Hindlimb muscle (tissue), 1 donor: ENCODE results near the gene TP53I11. TPM values are rescaled to one million over a fixed set of nuclear protein-coding genes. Genes with fewer than 3 reads are reported as not detected.

Source experiments
- DNase-seq: peaks from one replicate; pipeline ENCODE4 v3.0.0-alpha.2; 2013
- polyA plus RNA-seq: library from polyadenylated mRNA; unstranded; fragments of 120-200 nt; gene quantifications from one replicate; pipeline ENCODE4 v1.2.1, GENCODE V29; 2013; ENCODE audit not compliant: insufficient read length

TP53I11 gene
- polyA plus RNA-seq, 1 donor = 38.1 TPM

DNA sequence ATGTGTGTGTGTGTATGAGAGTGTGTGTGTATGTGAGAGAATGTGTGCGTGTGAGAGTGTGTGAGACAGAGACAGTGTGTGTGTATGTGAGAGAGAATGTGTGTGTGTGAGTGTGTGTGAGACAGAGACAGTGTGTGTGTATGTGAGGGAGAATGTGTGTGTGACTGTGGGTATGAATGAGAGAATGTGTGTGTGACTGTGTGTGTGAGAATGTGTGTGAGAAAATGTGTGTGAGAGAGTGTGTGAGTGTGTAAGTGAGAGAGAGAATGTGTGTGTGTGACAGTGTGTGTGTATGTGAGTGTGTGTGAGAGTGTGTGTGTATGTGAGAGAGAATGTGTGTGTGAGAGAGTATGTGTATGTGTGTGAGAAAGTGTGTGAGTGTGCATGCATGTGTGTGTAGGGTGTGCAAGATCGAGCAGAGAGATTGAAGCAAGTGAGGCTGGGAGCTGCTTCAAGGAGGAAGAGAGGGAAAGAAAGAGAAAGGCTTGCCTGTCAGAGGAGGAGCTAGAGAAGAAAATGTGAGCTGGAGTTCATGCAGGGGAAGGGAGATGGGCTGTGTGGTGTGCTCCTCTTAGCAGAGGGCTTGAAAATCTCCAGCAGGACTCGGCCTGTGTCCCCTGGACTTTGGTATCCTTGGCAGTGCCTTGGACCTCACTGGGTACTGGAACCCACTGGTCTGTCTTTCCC lies 27.7 kb upstream of the TP53I11 start:
- no peak for DNase-seq

DNA sequence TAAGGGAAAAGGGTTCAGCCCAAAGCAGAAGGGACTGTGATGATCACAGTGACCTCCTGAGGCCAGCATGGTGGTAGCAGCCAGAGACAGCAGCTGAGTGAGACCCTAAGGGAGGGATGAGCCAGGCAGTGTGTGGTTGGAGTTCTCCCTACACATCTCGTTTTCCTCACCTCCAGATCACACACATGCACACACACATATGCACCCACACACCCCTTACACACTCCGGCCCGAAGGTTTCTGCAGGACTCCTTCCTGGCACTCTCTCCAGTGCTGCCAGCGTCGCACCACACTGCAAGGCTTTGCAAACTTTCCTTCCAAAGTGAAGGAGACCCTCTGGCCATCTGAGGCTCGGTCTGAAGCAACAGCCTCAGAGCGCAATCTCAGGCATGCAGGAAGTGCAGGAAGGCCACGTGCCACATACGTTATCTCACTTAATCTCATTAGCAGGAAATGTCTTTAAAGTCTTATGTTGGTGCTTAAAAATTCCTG lies 26.9 kb upstream of the TP53I11 start:
- no peak for DNase-seq

DNA sequence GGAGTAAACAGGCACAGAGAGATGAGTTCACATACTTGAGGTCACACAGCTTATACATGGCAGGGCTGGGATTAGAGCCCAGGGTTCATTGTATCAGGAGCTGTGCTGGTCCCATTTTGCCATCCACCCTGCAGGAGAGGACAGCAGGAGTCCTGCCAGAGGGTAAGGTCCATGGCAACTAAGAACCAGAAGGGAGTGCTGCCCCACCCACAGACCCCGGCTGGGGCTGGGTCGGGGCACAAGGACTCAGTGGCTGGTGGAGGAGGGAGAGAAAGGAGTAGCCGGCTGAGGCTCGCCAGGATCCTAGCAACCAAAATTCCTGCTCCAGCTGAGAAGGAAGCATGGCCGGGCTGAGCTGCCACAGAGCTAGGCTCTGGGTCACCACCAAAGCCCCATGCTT lies 25.9 kb upstream of the TP53I11 start:
- no peak for DNase-seq

DNA sequence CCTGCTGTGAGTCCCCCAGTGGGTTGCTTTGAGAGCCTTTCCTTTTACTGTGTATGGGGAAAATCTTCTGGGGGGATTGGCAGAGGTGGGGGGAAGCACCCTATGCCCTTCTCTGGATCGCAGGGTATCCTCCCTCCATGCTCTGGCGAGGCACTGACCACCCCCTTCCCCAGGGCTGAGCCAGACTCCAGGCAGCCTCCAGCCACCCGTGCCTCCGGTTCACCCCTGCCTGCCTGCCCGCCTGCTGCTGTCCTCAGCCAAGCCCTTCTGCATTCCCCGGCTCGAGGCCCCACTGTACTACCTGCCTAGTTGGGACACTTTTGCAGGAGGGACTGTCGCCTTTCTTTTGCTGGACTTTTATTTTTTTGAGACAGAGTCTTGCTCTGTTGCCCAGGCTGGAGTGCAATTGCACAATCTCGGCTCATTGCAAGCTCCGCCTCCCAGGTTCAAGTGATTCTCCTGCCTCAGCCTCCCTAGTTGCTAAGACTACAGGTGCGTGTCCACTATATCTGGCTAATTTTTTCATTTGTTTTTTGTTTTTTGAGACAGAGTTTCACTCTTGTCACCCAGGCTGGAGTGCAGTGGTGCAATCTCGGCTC lies 23.8 kb upstream of the TP53I11 start:
- no peak for DNase-seq

DNA sequence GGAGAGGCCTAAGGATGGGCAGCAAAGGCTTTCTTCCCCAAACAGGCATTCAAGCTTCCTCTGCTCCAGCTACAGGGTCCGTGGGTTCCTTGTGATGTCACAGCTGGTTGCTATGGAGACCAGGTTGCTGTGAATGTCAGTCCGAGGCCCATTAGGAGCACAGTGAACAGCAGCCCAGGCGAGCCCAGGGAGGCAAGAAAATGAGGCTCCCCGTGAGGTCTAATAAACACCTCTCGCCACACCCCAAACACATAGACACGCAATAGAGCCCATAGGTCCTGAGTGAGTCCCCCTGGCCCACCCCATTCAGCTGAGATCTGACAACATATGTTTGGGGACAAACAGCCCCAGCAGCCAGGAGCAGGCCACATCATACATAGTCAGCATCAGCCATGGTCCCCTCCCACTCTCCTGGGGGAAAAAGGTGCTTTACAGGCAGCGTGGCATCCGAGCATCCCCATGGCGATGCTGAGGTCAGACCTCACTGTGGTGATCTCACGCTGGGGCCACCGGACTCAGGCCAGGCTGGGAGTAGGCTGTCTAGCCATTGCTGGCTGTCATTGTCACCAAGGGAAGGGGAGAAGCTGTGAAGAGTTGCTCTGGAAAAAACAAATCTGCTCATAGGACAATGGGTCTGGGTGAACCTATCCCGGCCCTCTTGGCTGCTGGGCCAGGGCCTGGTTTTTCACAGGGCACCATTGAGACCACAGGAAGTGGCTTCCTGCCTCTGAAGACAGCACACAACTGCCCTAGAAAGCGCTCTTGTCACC lies 23.1 kb upstream of the TP53I11 start:
- no peak for DNase-seq

DNA sequence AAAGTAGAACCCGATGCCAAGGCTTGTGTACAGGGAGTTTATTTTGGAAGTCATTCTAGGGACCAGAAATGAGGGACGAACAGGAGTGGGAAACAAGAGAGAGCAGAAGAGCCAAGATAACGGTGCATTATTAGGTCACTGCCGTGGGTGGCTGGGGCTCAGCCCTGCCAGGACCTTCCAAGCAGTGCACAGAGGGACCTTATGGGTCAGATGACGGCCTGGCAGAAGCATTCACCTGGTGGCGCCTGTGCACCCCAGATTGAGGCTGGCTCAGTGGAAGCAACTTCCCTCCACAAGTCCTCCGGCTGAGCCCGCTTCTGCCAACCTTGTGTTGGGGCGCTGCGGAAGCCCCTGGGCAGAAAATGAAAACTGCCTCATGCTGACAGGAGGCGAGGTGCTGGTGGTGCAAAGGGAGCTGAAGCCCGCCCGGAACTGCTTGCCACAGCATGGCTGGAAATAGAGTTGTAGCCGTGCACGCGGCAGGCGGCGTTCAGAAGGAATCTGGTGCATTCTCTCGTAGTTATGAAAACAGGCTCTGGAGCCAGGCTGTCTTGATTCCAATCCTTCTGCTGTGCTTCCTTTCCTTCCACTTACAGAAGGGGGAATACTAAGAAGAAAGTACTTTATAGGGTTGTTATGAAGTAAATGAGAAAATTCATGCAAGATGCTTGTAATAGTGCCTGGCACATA lies 22.2 kb upstream of the TP53I11 start:
- DNase-seq = no peak

DNA sequence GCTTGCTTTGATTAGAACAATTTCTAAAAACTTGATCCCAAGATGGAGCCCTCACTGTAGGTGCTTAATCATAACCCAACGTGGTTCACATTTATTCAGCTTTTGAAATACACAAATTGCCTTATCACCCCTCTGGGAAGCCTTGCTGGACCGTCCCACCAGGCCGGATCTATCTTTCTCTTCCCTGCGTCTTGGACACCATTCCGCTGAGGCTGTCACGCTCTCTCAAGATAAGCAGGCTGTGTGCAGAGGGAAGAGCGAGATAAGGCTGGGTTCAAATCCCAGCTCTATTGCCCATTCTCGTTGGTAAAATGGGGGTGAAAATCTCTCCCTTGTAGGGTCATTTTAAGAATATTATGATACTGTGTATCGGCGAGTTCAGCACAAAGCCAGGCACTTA lies 20.5 kb upstream of the TP53I11 start:
- DNase-seq = no peak

DNA sequence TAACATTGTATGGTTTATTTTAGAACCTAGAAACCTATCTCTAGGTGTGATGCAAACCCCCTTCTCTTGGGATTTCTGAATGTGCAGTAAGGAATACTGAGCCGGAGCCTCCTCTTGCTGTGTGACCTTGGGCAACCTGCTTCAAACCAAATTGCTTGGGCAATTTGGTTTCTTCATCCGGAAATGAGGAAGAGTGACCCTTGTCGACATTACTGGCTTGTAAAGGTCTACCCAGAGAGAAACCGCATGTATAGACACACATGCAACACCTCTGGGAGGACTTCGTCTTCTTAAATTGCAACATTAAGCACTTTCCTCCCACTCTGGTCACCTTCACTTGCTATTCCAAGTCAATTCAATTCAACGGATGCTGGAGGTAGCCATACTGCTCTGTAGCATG lies 19.6 kb upstream of the TP53I11 start:
- no peak for DNase-seq

DNA sequence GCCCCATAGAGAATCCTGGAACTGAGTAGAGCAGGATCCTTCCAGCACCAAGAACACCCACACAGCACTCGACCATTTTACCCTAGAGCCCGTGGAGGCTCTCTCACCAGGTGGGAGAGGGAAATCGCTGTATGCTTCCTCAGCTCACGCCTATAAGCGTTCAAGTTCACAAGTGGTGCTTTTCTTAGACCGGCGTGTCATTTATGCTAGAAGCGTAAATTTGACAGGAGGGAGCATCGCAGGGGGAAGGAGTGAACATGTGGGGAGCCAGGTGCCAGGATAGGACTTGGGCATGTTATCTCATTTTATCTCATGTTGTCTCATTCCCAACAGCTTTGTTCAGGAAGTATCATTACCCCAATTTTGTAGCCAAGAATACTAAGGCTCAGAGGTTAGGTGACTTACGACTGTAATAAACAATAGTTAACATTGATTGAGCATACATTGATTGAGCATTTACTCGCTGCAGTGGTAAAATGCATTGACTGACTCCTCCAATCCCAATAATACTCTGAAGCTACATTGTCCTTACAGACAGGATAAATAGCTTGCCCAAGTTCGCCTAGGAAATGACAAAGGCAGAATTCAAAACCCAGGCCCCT lies 19.1 kb upstream of the TP53I11 start:
- no peak for DNase-seq

DNA sequence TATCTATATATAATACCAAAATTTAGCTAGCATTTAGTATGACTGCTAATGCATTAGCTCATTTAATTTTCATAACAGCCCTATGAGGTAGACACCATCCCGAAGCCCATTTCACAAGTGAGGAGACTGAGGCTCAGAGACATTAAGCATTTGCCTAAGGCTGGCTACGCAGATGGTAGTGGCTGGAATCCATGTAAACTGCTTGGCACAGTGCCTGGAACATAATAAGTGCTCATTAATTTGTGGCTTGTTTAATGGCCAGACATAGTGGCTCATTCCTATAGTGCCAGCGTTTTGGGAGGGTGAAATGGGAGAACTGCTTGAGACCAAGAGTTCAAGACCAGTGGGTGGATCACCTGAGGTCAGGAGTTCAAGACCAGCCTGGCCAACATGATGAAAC lies 17.8 kb upstream of the TP53I11 start:
- no peak for DNase-seq

DNA sequence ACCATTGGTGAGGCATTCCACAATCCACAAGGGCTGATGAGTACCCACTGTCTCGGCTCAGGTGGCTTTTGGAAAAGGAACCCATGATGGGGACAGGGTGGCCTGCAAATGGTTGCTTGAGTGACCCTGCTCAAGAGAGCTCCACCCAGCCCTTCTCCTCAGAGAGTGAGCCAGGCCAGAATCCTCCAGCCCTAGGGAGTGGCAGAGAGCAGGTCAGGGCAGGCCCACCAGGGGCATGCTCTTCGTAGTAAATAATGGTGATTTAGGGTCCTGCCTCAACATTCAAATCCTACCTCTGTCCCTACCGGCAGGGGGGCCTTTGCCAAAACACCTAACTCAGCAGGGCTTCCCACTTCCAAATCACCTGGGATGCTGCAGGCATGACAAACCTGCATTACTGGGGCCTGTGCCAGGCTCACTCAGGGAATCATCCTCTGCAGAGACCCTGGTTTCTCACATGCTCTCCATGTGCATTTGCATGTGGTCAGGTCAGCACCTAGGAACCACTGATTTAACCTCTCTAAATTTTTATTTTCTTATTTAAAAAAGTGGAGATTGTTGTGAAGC lies 17.3 kb upstream of the TP53I11 start:
- DNase-seq = no peak

DNA sequence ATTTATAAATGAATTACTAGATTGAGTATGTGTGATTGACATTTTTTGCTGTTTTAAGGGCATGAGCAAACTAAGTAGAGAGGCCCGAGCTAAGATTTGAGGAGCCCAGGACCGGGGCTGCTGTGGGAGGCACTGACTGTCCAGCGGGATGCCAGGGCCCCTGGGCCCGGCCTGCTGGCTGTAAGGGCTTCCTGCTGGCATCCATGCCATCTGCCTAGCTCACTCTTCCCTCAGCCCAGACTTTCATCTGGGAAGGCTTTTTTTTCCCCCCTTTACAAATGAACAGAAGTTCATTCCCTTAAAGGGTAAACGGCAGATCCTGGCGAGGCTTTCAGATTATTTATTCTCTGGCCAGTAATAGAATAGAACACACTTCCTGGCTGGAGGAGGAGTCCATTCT lies 16.0 kb upstream of the TP53I11 start:
- no peak for DNase-seq

DNA sequence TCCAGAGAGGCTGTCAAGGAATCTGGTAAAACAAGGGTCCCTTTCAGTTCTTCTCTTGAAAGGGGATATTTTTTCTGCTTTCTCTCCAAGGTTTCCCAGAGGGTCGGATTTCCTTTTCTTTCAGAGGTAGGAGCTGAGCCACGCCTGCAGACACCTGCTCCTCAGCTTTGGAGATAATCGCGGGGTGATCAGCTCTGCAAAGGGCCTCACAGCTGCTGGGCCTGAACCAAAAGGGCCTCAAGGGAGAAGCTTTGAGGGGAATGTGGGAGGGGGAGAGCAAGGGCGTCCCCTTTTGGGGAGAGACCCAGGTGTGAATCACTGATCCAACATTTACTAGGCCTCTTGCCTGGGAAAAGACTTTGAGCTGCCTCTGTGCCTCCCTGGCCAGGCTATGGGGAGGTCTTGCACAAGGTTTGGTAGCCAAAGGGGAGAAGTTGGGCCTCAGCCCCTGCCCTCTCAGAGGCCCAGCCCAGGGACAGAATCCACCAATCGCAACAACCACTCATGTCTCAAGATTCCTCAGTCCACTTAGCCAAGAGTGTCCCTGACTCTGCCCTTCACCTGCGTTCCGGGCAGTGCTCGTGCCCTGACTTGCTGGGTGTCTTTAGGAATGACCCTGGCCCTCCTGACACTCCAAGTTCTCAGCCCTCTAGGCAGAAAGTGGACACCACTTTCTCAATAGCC lies 14.0 kb upstream of the TP53I11 start:
- no peak for DNase-seq

DNA sequence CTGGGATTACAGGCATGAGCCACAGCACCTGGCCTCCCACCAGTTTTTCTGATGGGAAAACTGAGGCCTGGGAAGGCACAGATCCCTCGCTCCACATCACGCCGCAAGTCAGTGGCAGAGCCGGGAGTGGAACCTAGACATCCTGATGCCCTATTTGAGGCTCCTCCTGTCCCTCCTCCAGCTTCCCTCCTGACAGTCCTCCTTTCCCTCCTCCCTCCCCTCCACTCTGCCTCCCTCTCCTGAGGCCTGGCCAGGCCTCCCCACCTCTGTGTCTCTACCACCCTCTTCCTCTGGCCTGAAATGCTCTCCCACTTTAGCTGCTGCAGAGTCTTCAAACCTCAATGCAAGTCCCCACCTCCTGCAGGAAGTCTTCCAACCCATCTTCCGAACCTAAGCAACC lies 13.3 kb upstream of the TP53I11 start:
- DNase-seq = no peak

DNA sequence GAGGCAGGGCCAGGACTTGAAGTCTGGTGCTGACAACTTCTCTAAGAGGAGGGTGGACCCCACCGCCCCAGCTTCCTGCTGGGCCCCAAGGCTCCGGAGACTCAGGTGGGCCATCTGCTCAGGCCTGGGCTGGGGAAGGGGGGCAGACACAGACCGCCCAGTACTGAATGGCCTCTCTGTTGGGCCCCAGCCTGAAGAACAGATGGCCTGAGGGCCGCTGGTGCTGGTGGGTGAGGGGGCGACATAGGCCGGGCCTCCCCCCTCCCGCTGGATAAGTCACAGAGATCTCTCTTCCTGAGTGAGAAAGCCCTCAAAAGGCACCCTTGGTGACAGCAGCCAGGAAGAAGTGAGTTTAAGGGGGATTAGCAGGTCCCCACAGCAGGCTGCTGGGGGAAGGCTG lies 12.5 kb upstream of the TP53I11 start:
- no peak for DNase-seq

DNA sequence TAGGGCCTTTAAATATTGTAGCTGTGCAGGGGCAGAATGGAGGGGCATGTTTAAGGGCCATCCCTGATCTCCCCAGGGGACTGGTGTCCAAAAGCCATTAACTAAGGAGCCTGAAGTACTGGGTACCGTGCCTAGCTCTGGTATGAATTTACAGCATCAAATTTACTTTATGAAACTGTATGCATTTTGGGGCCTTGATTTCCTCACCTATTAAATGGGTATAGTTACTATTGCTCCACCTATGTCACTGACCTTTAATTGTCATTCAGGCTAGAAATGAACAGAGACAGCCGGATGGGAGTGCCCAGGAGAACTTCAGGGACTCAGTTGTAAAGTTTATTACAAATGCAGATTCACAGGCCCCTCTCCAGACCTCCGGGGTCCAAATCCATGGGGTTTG lies 11.8 kb upstream of the TP53I11 start:
- DNase-seq = no peak

DNA sequence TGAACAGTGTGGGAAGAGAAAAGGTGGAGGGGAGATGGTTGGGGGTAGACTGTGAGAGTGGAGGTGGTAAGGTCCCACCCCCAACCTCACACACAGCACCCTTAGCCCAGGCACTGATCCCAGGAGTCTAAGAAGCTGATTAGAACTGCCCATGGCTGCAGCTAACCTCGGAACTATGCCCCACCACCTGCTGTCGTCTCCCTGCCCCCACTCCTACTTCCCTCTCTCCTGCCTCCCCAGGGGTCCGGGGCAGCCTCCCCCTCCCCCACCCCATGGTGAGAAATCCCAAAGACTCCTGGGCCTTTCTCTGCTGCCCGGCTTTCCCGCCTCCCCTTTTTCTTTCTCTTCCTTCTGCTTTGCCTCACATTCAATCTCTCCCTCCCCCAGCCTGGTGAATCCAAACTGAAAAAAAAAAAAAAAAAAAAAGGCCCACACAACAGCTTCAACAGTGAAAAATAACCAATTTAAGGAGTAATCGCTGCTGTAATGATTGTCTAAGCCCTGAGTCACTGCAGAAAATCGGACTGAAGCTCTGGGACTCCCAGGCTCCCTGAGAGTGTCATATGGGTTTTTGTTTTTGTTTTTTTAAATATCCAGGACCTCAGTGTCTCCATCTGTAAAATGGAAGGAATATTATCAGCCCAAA lies 9.6 kb upstream of the TP53I11 start:
- DNase-seq = no peak

DNA sequence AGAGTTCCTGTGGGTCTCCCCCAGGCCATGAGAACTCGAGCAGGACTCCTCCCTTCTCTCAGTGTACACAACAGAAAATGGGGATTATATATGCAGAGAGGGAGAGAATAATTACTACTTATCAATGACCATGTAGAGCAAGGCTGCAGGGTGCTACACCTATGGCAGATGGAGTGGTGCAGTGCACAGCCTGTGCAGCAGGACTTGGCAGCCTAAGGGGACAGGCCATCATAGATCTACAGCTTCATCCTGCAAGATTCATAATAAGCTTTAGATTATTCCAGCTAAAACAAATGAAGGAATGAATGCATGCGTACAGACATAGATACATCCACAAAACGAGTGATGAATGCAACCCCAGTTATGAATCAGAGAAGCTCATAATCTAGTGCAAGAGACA lies 8.4 kb upstream of the TP53I11 start:
- DNase-seq = no peak

DNA sequence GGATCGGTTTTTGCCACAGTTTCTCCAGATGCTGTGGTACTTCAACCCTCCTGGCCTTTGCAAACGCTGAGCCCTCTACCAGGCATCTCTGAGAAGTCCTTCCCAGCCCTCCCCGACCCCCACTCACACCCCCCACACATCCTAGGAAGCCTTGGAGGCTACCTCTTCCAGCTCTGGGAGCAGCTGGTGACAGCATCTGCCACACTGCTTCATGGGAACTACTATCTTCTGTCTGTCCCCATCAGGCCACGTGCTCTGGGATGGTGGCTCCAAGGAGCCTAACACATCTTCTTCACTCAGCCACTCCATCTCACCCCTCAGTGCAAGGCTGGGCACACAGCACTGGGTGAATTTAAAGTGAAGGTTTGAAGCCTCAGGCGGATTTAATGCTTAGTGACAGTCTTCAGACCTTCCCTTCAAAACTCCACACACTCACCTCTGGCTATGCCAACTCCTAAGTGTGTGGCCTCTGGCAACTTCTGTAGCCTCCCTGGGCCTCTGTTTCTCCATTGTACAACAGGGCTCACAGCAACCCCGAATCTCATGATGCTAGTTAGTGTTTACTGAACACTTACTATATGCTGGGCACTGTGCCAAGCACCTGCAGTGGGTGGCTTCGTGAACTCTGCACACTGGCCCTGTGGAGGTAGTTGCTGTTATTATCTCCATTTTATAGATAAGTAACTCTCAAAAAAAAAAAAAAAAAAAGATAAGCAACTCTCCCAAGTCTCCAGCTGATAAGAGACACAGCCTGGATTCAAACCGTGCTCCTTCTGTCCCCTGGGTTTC lies 7.3 kb upstream of the TP53I11 start:
- DNase-seq = no peak

DNA sequence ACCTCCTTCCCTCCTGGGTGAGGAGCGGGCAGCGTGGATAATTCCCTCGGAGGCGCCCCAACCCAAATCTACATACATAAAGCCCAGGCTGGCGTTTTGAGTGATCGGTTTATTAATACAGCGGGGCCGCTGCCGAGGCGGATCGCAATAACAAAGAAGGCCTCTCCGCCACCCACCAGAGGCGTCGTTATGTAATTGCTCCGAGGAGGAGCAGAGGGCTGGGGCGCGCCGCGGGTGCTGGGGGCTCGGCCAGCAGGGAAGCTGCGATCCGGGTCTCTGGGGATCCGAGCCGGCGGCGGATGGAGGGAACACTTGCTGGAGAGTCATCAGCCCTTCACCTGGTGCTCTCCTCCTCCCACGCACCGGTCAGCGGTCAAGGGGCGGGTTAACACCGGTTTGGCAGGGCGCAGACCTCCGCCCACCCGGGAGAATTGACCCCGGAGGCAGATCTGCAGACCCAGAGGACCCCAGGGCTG lies 6.4 kb upstream of the TP53I11 start:
- DNase-seq = no peak
